ENCODE data around the gene SLC9C2. TPM values are rescaled to one million over a fixed set of nuclear protein-coding genes. Genes with fewer than 3 reads are reported as not detected.
"Not testable (repeated sequence)": the region's sequence is repeated elsewhere in the genome, so short reads cannot be mapped to it uniquely, and the experiment has no call there.

Gene SLC9C2
- total and polyA plus RNA-seq, 2 donors (not counting 1 experiment from before 2014, with no cell fraction given): not detected

GRCh38 chr1:173638043-173639021 lies 35.5 kb upstream of the SLC9C2 start:
- H3K9me3 ChIP-seq (ENCODE audit: control insufficient read depth, insufficient read depth, low read depth, low read length): no peaks in the 10 kb centered on the region
- TF ChIP-seq CTCF (conservative IDR thresholded peaks at IDR 0.05 in 1 of 2, IDR thresholded peaks at IDR 0.05 in 1 of 2; ENCODE audit: low read depth in 1 of 2, low read length in 2 of 2): no peak
- TF ChIP-seq EZH2 (IDR thresholded peaks at IDR 0.05; ENCODE audit: low read length, missing control alignments): no peak
- H3K36me3 ChIP-seq (ENCODE audit: control insufficient read depth, insufficient read depth, low read length): no peaks in the 10 kb centered on the region
- no peaks in the 10 kb centered on the region for H3K27me3 ChIP-seq (ENCODE audit: control insufficient read depth, insufficient read depth, low read length)
- H3K79me2 ChIP-seq (ENCODE audit: control insufficient read depth, insufficient read depth, low read length): no peaks in the 10 kb centered on the region
- H3K4me1 ChIP-seq (ENCODE audit: control insufficient read depth, extremely low read depth, insufficient read depth, low read length): no peaks in the 10 kb centered on the region
- H3K4me3 ChIP-seq (replicated peaks in 1 of 4; ENCODE audit: control extremely low read depth in 1 of 4, insufficient read depth in 1 of 4, low read depth in 3 of 4, low read length in 4 of 4): no peak overlapping the region
- no peak overlapping the region for H2AFZ ChIP-seq (ENCODE audit: low read length)
- no peaks in the 10 kb centered on the region for H4K20me1 ChIP-seq (ENCODE audit: control insufficient read depth, extremely low read depth, insufficient read depth, low read length)
- no peak overlapping the region for H3K9ac ChIP-seq (ENCODE audit: insufficient read depth, low read length)
- DNase-seq (ENCODE audit: low read depth in 2 of 2): no peak
- H3K27ac ChIP-seq (ENCODE audit: insufficient read depth, low read length): no peak overlapping the region
- H3K4me2 ChIP-seq (ENCODE audit: extremely low read depth, insufficient read depth, low read length): no peak overlapping the region

DNA sequence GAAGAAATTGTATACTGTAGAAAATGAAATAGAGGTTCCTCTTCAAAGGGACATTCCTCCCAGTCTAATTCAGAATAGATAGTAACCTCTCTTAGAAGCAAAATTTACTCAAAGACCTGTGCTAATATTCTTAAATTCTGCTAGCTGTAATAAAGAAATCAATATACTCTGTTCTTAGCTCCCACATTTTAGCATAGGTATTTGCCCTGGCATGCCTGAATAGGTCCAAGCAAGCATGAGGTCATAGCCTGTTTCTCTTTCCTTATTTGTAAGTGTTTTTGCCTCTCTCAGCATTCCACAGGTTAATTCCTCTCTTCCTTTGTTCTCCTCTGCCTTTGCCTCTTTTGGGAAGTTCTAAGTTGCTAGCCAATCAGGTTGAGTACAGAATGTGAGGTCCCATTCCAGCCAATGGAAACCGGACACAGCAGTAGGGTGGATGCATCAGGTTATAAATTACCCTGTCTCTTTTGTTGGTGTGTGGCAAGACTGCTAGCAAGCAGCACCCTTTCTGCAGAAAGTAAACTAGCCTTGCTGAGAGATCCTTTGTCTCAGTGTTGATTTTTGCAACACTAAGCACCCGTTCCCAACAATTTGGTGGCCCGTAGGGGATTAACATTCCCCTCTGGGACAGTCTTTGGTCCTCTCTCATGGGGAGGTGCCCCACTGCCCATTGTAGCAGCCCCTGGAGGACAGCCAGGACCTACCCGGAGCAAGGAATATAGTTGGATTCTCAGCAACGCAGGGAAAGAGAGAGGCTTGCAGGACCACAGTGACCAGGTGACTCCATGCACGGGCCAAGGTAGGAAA lies 34.6 kb upstream of the SLC9C2 start:
- H3K4me3 ChIP-seq (replicated peaks in 1 of 4; ENCODE audit: control extremely low read depth in 1 of 4, insufficient read depth in 1 of 4, low read depth in 3 of 4, low read length in 4 of 4); H3K9ac ChIP-seq (ENCODE audit: insufficient read depth, low read length); H4K20me1 ChIP-seq (ENCODE audit: control insufficient read depth, extremely low read depth, insufficient read depth, low read length); H3K36me3 ChIP-seq (ENCODE audit: control insufficient read depth, insufficient read depth, low read length); DNase-seq (ENCODE audit: low read depth in 2 of 2); H3K4me2 ChIP-seq (ENCODE audit: extremely low read depth, insufficient read depth, low read length); H3K79me2 ChIP-seq (ENCODE audit: control insufficient read depth, insufficient read depth, low read length); H3K9me3 ChIP-seq (ENCODE audit: control insufficient read depth, insufficient read depth, low read depth, low read length); H3K27ac ChIP-seq (ENCODE audit: insufficient read depth, low read length); H3K4me1 ChIP-seq (ENCODE audit: control insufficient read depth, extremely low read depth, insufficient read depth, low read length); H3K27me3 ChIP-seq (ENCODE audit: control insufficient read depth, insufficient read depth, low read length); H2AFZ ChIP-seq (ENCODE audit: low read length): not testable (repeated sequence)

- H3K27me3 ChIP-seq (ENCODE audit: control insufficient read depth, insufficient read depth, low read length): no peaks in the 10 kb centered on the region
- TF ChIP-seq CTCF (conservative IDR thresholded peaks at IDR 0.05 in 1 of 2, IDR thresholded peaks at IDR 0.05 in 1 of 2; ENCODE audit: low read depth in 1 of 2, low read length in 2 of 2) (no peak), EZH2 (IDR thresholded peaks at IDR 0.05; ENCODE audit: low read length, missing control alignments) (no peak)
- H2AFZ ChIP-seq (ENCODE audit: low read length): no peak within 1 kb of the TSS
- no peaks in the 10 kb centered on the region for H3K9me3 ChIP-seq (ENCODE audit: control insufficient read depth, insufficient read depth, low read depth, low read length)
- H3K36me3 ChIP-seq (ENCODE audit: control insufficient read depth, insufficient read depth, low read length): no peaks in the 10 kb centered on the region
- H4K20me1 ChIP-seq (ENCODE audit: control insufficient read depth, extremely low read depth, insufficient read depth, low read length): no peaks in the 10 kb centered on the region
- H3K4me2 ChIP-seq (ENCODE audit: extremely low read depth, insufficient read depth, low read length): no peak within 1 kb of the TSS
- no peaks in the 10 kb centered on the region for H3K79me2 ChIP-seq (ENCODE audit: control insufficient read depth, insufficient read depth, low read length)
- H3K27ac ChIP-seq (ENCODE audit: insufficient read depth, low read length): no peak within 1 kb of the TSS
- H3K9ac ChIP-seq (ENCODE audit: insufficient read depth, low read length): no peak within 1 kb of the TSS
- DNase-seq (ENCODE audit: low read depth in 2 of 2): no peak
- no peaks in the 10 kb centered on the region for H3K4me1 ChIP-seq (ENCODE audit: control insufficient read depth, extremely low read depth, insufficient read depth, low read length)
- H3K4me3 ChIP-seq (replicated peaks in 1 of 4; ENCODE audit: control extremely low read depth in 1 of 4, insufficient read depth in 1 of 4, low read depth in 3 of 4, low read length in 4 of 4): no peak within 1 kb of the TSS
Measured at GRCh38 chr1:173635116-173635515, 32.2 kb upstream of the SLC9C2 start, which contains the start of gene TEX50. TSS of gene TEX50 (plus strand) at chr1:173635338. CDS start at chr1:173635522, 184 bp downstream.
